ENCODE measurements around the gene CSF1R.

The CSF1R gene

GRCh38 chr5:150024346-150024984 is 61.9 kb downstream of the CSF1R start:
- no peak for DNase-seq (ENCODE audit: low read depth, low spot score)

- DNase-seq (ENCODE audit: low read depth, low spot score) = no peak
Measured at GRCh38 chr5:150023136-150023535, 63.2 kb downstream of the CSF1R start.

- no peak for DNase-seq (ENCODE audit: low read depth, low spot score)
Measured at GRCh38 chr5:150022681-150023080, 63.7 kb downstream of the CSF1R start.

DNA sequence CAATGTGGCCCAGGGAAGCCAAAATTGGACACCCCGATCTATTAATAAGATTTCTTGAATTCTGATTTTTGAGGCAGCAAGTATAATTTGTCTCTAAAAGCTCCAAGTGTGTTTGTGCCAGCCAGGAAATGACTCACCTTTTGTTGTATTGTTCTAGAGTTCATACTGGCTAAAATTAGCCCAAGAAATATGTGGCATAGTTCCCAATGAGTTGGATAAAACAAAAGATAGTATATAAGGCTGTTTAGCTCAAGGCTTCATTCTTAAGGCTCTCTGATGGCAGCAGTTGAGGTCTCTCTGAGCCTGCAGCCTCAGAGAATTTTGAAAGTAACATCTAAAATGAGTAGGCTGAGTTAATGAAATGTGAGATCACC is 64.2 kb downstream of the CSF1R start:
- no peak for DNase-seq (ENCODE audit: low read depth, low spot score)

- DNase-seq (ENCODE audit: low read depth, low spot score) = no peak
Measured at GRCh38 chr5:150021491-150022157, 64.7 kb downstream of the CSF1R start.

DNA sequence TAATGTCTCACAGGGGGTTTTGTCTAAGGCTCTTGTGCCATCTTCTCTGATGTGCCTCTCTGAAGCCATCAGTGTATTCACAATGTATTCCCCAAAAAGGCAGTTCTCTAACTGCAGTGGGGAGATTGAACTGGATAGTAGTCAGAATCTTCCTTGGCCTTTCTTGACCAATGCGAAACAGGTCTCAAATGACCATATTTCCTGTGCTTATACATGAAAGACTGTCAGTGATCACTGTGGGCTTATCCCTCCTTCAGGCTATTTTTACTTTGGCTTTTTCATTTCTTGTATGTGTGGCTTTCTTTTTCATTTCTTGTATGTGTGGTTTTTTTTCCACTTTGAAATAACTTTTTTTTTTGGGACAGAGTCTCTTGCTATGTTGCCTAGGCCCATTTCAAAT is 66.1 kb downstream of the CSF1R start:
- no peak for DNase-seq (ENCODE audit: low read depth, low spot score)

GRCh38 chr5:150017226-150018005 is 68.9 kb downstream of the CSF1R start:
- no peak for DNase-seq (ENCODE audit: low read depth, low spot score)

DNA sequence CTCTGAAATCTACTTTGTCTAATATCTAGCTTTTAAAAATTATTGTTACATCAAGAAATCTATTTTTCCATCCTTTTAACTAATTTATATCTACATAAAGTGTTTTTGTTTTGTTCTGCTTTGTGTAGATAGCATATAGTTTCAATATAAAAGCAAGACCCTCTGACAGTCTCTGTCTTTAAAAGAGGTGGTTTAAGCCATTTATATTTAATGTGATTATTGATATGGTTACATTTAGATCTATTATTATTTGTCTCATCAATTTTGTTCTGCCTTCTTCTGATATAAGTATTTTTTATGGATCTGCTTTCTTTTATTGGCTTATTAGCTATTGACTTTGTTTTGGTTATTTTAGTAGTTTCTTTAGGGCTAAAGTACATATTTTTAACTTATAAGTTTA is 69.8 kb downstream of the CSF1R start:
- DNase-seq (ENCODE audit: low read depth, low spot score) = no peak

- DNase-seq (ENCODE audit: low read depth, low spot score) = no peak
Measured at GRCh38 chr5:150015415-150015814, 70.9 kb downstream of the CSF1R start.

DNA sequence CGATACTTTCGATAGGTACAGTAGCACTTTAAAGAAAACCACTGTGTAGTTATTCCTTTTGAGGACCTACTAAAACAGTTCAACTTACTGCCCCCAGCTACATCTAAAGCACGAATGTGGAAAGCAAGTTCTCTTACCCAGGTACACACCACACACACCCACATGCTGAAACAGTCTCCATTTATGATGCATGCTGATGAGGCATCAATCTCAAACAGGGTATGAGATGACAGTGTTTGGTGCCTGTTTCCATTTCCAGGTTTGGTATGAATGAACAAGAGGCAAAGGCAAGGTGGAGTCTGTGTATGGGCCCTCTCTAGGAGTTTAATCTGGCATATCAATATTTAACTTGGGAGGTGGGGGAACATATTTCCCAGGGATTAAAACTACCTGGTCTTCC is 71.9 kb downstream of the CSF1R start:
- DNase-seq (ENCODE audit: low read depth, low spot score) = no peak

- no peak for DNase-seq (ENCODE audit: low read depth, low spot score)
Measured at GRCh38 chr5:150013931-150014330, 72.4 kb downstream of the CSF1R start.

DNA sequence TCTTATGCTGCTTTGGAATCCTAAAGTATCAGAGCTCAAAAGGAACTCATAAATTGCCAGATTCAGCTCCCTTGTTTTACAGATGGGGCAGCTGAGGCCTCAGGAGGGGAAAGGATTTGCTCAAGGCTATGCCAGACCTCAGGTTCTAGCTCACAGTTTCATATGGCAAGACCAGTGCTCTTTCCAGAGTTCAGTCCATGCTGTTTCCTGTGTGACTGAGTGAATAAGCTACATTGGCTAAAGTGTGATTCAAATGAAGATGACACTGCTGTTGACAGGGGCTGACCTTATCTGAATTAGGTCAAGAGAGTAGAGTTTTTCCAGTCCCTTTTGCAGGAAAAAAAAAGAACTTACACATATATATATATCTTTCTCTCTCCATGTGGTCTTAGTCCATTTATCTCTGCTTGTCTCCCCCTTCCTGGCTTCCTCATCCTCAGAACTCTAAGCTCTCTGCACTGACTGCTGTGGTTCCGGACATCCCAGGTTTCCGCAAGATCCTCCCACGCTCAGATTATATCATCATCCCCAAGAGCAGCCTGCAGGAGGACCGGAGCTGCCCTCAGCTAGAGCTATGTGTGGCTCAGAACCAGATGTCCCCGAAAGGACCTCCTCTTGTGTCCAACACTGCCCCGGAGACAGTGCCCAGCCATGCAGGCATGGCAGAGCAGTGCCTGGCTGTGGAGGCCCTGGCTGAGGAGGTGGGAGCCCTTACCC is 76.5 kb downstream of the CSF1R start:
- no peak for DNase-seq (ENCODE audit: low read depth, low spot score)

DNA sequence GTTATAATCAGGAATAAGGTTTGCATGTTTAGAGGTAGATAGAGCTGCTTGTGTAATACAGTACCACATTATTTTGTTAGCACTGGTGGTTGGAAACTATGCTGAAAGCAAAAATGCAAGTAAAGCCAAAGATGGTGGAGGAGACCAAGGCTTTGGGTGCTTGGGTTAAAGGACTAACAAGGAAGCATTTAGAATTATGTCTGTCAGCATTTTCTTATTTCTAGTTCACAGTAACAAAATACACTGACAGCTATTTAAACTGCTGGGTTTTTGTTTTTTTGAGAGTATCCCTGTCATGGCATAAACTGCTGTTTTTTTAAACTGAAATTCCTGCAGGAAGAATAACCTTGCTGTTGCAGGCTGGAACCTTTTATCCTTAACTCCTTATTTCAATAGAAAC is 79.3 kb downstream of the CSF1R start:
- DNase-seq (ENCODE audit: low read depth, low spot score) = no peak

DNA sequence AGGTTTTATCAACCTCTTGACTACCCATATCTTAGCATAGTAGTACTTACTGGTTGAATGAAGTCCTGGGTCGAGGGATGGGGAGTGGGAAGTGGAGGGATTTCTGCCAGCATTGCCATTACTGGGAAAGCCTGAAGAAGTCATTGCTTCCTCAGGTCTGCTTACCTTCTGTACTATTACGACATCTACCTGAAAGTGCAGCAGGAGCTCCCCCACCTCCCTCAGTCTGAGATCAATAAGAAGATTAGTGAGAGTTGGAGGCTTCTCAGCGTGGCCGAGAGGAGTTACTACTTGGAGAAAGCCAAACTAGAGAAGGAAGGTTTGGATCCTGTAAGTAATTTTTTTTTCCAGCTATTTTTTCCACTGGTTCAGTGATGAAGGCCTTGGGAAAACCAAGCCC is 80.0 kb downstream of the CSF1R start:
- DNase-seq (ENCODE audit: low read depth, low spot score) = no peak
